Stimulated activated CD4-positive, alpha-beta T cell treated with anti-CD3 and anti-CD28 coated beads, Interleukin-12 subunit alpha, Interleukin-12 subunit beta, amount 100 ng/mL, for 48 hours (primary cell): ENCODE data around the gene MAPK12.

ENCODE experiments used
- DNase-seq, 3 donors: peaks; one replicate each; pipeline ENCODE4 v3.0.0-alpha.2; 2020; ENCODE audit warnings: low read depth in 2 of 3, low spot score in 1 of 3

The MAPK12 gene

GRCh38 chr22:50261615-50262459 lies at the start of gene MAPK12:
Gene MAPK12 (minus strand): TSS chr22:50261683. CDS start chr22:50261509, 174 bp downstream.
- DNase-seq: no peak

- no peak for DNase-seq
These were observed 49.5 kb upstream of the MAPK12 start for GRCh38 chr22:50310949-50311444.

DNA sequence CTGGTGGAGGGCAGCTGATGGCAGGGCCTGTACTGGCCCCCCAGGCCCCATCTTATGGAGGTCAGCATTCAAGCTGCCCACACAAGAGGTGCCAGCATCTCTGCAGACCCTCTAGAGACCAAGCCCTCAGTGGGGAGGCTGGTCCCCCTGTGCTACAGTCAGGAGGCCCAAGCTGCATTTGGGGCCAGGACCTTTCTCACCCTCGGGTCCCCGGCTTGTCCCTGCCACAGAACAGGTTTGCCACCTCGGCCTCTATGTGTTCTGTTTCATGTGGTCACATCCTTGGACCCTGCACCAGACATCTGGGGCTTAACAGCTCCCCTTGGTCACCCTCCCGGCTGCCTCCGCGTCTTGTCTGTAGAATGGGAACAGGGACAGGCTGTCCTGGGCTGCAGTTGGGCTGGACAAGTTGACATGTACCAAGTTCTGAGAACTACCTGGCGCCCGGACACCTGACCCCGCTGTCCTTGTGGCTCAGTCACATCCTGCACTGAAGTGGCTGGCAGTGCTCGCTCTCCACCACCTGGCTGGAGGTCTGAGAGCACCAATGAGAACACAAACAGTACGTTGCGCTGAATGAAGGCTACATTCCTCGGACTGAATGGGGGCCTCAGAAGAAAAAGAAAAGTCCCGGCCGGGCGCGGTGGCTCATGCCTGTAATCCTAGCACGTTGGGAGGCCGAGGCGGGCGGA lies 48.7 kb upstream of the MAPK12 start:
- no peak for DNase-seq

GRCh38 chr22:50309601-50309991 lies 48.1 kb upstream of the MAPK12 start:
- no peak for DNase-seq

GRCh38 chr22:50308986-50309600 lies 47.6 kb upstream of the MAPK12 start:
- DNase-seq: no peak

- DNase-seq: no peak
These were observed 47.1 kb upstream of the MAPK12 start for GRCh38 chr22:50308597-50308935.

DNA sequence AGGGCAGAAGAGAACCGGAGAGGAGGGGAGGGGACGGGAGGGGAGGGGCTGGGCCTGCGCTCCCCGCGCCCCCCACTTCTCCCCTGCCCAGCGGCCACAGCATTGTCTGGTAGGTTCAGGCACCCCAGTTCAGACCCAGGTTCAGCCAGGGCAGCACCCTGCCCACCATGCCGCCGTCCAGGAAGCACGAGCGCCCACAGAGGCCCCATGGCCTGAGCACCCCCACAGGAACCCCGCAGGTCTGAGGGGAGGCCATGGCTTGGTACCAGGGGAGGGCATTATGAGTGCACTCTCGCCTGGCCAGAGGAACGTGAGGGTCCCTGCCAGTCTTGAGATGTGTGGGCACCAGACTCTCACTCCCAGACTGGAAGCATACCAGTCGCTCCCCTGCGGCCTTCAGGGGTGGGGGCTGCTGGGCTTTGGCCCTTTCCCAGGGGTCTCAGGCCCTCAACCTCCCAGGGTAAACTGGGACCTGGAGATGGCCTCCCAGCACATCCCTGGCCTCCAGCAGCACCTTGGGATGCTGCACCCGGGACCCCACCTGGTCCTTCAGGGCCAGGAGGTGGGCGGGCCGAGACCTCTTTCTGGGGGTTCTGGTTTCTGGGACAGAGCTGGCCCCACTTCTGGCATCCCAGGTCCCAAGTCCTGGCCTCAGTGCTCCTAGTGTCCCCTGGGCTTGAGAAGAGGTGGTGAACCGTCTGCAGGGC lies 46.6 kb upstream of the MAPK12 start:
- no peak for DNase-seq

DNA sequence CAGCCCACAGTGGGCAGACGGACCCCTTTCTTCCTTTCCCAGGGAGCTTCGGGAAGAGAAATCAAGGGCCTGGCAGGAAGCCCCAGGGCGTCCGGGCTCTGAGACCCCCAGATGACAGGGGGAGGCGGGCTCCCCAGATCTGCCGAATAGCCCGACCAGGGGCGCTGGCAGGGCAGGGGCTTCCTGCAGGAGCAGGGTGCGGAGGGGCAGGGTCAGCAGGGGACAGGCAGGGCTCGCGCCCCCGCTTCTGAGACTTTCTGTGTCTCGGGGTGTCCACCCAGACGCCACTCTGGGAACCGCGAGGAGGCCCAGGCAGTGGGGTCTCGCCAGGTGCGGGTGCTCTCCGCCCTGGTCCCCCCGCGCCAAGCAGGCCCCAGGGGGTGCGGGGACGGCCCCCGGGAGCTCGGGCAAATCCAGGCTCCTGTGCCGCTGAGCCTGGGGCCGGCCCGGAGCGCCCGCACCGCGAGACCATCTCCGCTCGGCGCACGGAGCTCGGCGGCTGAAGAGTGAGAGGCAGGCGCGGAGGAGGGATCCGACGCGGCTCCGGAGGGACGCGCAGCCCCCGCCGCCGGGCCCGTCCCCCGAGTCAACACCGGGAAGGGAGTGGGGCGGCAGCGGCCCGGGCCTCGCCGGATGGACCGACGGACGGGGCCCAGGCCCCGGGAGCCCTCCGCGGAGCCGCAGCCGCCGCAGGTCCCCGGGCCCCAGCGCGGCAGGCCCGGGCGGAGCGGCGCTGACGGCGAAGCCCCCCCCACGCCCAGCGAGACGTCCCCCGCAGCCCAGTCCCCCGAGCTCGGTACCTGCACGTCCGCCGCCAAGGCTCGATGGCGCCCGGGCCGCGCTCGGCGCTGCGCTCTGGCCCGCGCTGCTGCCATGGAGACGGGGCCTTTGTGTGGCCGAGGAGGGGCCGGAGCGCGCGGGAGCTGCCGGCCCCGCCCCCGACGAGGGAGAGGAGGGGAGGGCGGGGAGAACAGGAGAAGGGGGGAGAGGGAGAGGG lies 45.6 kb upstream of the MAPK12 start, which contains the start of gene PLXNB2:
PLXNB2 (minus strand) TSS at position 894 of the 997 bp plus-strand sequence. CDS start 17,062 bp downstream, outside the sequence.
- DNase-seq: peak in 1 of 3 donors; percentile 26

DNA sequence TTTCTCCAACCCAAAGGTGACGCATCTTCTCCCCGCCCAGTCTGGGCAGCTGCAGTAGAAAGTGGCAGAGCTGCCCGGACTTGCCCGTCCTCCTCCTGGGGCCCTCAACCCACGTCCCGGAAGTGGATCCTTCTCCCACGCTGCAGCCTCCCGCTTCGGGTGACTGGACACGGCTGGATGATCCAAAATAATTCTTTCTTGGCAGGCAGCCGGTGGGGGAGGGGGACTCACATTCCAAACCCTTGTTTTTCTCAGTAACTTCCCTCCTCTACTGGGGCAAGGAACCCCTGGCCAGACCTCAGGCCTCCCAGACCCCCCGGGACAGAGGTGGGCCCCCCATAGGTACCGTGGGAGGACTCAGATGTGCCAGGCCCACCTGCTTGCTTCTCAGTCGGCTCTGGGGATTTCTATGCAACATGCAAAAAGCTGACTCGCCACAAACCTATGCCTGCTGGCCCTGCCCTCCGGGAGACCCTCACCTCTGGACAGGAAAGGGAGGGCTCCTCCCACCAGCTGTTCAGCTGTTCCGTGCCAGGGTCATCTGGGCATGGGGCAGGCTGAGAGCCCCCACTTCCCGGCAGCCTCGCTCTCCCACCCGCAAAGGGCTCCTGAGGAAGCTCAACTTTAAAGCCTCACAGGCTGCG lies 44.6 kb upstream of the MAPK12 start:
- no peak for DNase-seq

- DNase-seq: no peak
These were observed 44.0 kb upstream of the MAPK12 start for GRCh38 chr22:50305393-50305922.

- no peak for DNase-seq
These were observed 43.3 kb upstream of the MAPK12 start for GRCh38 chr22:50304528-50305392.

GRCh38 chr22:50303848-50304527 lies 42.5 kb upstream of the MAPK12 start:
- no peak for DNase-seq

GRCh38 chr22:50303515-50303847 lies 42.0 kb upstream of the MAPK12 start:
- no peak for DNase-seq

DNA sequence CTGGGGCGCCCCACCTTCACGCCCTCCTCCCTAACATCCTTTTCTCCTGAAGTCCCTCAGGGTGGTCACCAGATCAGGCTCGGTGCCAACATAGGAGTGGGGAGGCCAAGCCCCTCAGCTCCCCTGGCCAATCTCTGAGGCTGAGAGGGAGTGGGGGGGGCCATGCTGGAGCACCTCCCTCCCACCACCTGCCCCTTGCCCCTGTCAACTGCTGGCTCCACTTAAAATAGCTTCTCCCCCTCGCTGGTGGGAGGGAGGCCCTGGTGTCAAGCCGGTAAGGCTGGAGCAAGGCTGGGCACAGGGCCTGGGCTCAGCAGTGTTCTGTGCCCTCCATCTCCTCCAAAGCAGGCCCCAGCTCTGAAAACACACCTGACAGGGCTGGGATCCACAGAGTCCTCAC lies 41.1 kb upstream of the MAPK12 start:
- no peak for DNase-seq

GRCh38 chr22:50302041-50302541 lies 40.6 kb upstream of the MAPK12 start:
- DNase-seq: no peak

DNA sequence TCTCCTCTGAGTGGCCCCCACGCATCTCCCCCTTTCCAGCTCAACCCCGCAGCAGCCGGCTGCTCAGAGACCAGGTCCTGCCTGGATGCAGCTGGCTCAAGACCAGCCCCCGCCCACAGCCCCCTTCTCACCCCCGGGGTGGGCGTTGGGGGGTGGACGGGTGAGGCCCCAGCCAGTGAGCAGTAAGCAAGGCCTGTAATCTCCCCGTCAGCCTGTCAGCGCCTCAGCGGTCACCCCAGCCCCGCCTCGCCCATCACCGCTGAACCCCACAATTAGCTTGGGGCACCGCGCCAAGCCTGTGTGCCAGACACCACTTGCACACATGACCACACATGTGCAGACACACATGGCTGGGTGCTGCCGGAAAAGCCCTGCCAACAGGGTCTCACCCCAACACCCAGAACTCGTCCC lies 40.1 kb upstream of the MAPK12 start:
- DNase-seq: no peak

DNA sequence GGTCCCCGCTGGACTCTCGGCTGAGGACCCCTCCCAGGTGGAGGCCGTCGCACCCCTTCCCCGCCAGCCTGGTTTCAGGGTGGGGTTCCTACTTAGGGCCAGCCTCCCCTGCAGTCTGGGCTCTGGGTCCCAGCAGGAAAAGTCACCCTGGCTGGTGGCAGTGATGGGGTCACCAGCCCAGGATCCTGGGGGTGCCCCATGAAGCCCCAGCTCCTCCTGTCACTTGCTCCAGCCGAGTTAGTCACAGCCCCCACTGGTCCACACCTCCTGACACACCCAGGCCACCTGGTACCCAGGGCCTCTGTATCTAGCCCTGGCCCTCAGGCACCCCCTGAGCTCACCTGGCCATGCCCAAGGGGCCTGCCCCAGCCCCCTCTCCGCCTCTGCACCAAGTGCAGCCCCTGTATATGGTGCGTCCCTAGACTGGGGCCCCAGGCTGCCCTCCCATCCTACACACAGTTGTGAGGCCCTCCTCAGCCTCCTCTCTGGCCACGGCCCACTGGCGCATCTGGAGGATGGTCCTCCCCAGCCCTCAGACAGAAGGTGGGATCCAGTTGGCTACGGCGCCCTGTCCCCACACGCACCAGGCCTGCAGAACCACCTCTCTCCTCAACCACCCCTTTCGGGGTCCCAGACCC lies 39.3 kb upstream of the MAPK12 start:
- no peak for DNase-seq
